Measurements from ENCODE around the gene FBRSL1.
"Not testable (repeated sequence)": the region's sequence is repeated elsewhere in the genome, so short reads cannot be mapped to it uniquely, and the experiment has no call there.

FBRSL1 gene

DNA sequence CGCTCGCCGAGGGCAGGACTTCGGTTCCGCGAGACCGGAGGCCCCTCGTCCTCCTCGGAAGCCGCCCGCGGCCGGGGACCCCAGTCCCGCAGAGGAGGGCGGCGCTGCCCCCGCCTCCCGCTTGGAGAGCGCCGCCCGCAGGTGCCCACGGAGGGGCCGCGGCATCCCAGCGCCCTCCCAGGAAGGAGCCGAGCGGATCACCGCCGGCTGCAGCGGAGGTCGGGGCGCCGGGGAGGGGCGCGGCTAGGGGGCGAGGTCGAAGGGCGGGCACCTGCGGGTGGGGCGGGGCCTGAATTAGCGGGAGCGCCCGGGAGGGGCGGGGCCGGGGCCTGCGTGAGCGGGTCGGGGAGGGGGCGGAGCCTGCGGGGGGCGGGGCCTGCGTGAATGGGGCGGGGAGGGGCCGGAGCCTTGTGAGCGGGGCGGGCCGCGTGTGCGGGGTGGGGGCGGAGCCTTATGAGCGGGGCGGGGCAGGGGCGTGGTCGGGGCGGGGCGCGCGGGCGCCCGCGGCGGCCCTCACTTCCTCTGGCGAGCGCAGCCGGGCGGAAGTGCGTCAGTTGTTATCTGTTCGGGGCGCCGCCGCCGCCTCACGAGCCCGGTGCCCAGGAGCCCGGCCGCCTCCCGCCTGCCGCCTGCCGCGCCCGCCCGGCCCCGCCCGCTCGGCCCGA, at the start of gene FBRSL1:
Gene FBRSL1 (plus strand): TSS at position 550 of the 665 bp plus-strand sequence.
- DNase-seq (ENCODE audit: low spot score): peak; percentile 98

DNA sequence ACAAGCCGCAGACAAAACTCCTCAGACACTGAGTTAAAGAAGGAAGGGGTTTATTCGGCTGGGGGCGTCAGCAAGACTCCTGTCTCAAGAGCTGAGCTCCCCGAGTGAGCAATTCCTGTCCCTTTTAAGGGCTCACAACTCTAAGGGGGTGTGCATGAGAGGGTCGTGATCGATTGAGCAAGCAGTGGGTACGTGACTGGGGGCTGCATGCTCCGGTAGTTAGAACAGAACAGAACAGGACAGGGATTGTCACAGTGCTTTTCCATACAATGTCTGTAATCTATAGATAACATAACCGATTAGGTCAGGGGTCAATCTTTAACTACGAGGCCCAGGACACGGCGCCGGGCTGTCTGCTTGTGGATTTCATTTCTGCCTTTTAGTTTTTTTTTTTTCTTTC, 49.5 kb upstream of the FBRSL1 start:
- not testable (repeated sequence) for DNase-seq (ENCODE audit: low spot score)

DNA sequence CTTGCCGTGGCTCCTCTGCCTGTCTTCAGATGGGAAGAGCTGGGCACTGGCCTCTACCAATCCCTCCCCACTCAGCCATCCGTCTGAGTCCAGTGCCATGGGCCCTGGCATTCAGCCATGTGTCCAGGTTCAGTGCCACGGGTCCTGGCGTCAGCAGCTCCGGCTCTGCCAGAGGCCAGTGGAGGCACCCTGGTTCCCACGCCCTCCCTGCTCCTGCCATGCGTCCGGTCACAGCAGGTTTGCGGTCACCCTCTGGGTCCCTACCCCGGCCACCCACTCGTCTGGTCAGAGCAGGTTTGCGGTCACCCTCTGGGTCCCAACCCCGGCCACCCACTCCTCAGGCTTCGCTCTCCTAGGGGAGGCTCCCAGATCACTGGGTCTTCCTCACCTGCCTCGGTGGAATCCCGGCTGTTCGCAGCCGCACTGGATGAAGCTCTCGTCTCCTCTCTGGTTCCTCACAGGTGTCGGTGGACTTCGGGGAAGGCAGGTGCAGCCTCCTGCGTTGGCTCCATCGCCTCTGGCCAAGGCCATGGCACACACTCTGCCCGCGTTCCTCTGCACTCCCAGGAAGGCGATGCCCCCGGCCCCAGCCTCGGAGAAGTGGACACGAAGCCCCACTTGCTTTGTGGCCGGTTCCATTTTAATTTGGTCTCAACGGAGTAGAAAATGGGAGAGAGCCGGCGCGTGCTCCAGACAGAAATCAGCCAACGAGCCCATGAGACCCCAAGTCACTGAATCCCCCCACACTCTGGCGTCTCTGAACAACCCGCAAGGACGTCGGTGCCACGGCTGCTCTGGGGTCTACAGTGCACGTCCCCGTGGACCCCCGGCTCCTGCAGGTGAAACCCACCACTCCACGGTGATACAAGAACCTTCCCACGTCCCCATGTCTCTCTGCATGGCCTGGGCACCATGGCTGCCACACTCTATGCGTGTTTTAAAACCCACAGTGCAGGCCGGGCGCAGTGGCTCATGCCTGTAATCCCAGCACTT, 47.8 kb upstream of the FBRSL1 start:
- DNase-seq (ENCODE audit: low spot score): no peak

DNA sequence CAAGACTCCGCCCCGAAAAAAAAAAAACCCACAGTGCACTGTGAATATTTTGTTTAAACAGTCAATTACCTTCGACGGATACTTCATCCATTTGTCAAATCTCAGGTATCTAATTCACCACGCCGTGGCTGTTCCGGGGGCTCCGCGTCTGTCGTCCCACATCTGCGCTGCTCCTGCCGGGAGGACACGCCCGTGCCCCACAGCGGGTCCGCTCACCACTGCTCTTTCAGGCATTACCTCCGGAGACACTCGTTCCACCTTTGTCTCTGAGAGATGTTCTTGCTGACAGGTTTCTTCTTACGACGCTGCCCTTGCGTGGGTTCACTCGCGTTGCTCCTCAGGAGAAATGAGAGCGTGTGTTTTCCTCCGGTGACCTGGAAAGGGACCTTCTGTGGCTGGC, 46.9 kb upstream of the FBRSL1 start:
- no peak for DNase-seq (ENCODE audit: low spot score)

DNA sequence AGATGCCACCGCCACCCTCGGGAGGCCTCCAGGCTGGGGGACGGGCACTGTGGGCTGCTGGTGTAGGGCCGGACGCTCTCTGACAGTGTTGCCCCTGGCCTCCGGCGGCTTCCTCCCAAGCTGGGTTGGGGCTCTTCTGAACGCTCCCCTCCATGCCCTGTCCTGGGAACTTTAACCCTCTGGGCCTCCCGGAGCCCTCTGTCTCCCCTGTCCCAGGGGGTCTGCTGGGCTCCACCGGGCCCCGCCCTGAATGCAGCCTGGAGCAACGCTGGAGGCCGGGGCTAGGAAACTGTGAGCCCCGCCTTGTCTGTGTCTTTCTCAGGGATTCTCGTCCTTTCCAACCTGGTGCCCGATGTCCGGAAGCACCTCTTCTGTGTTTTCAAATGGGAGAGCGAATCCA, 45.7 kb upstream of the FBRSL1 start:
- no peak for DNase-seq (ENCODE audit: low spot score)

DNA sequence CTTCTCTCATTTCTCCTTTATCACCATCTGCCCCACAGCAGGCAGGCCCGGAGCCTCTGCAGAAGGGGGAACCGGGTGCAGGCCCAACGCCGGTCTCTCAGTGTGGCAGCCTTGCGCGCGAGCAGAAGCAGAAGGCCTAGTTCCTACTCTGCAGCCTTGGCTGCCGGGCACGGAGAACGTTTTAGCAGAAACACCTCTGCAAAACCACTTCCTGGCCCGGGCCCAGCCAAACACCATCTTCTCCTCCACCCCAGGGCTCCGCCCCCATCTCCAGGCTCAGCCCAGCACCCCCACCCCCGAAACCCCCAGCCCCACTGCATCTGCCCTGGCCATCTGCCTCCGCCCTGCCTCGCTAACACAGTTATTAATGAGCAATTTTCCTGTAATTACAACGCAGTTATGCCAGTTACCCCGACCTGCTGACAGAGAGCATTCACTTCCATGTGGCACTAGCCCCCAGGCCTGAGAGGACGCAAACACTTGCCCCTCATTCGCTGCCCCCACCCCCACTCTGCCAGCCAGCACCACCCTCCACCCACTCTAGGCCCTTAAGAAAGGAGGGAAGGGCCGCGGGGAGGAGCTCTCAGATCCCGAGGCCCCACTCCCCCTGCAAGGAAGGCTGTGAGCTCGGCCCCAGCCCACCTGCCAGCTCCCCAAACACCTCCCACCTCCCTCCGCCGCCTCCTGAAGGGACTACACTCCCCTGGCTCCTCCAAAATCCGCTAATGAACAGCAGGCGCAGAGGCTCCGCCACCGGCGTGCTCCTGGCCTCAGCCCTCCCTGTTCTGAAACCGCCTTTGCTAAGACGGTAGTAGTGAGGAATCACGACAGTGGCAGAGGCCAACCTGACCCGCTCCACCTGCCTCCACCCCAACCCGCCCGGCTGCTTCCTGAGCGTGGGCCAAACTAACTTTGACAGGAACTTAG, 44.7 kb upstream of the FBRSL1 start:
- no peak for DNase-seq (ENCODE audit: low spot score)

DNA sequence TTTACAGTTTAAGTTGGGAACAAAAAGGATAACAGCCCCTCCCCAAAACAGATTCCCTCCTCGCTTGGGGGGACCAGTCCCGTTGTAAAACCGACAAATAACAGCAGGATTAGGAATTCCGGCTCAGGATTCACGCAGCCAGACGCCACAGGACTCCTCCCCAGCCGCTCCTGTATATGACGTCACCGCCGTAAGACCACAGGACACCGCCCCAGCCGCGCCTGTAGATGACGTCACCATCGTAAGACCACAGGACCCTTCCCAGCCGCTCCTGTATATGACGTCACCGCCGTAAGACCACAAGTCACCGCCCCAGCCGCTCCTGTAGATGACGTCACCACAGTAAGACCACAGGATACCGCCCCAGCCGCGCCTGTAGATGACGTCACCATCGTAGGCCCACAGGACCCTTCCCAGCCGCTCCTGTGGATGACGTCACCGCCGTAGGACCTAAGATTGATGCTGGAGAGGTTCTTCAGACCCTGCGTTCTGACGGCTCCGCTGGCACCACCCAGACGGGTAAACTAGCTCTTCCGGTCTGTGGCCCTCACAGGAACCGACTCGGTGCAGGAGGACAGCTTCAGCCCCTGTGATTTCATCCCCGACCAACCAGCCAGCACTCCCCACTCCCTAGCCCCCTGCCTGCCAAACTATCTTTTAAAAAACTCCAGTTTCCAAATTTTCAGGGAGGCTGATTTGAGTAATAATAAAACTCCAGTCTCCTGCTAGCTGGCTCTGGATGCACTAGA, 43.9 kb upstream of the FBRSL1 start:
- no peak for DNase-seq (ENCODE audit: low spot score)

DNA sequence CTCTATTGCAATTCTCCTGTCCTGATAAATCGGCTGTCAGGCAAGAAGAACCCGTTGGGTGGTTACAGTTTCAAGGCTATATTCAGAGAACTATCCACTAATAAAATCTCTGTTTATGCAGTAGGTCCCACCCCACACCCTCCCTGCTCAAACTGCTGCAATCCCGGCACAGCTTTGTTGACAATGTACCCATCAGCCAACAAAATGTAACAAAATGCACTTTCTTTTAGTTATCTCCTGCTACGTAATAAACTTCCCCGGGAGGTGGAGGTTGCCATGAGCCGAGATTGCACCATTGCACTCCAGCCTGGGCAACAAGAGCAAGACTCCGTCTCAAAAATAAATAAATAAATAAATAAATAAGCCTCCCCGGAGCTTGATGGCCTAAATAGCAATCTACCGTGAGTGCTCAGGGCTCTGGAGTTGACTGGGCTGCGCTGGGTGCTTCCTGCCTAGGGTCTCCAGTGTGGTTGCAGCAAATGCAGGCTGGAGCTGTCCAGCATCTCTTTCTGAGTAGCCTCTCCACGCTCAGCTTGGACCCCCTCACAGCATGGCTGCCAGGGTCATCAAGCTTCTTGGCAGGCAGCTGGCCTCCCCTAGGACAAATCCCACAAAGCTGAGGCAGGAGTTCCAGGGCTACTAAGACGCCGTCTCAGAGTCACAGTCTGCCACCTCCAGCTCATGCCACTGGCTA, 43.2 kb upstream of the FBRSL1 start:
- DNase-seq (ENCODE audit: low spot score): no peak

DNA sequence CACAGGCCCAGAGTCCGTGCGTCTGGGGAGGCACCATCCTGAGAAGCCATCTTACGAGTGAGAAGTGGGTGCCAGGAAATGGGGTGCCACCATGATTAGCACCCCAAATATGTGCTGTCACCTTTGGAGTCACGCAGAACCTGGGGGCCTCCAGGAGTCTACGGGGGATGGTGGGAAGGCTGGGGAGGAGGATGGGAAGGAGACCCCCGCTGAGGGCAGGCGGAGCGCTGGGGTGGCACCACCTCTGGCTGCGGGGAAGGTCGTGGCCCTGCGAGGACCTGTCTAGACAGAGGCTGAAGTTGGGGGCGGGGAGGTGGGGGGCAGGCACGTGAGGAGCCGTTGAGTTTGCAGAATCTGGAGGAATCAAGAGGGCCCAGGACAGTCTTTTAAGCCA, 42.6 kb upstream of the FBRSL1 start:
- no peak for DNase-seq (ENCODE audit: low spot score)

DNA sequence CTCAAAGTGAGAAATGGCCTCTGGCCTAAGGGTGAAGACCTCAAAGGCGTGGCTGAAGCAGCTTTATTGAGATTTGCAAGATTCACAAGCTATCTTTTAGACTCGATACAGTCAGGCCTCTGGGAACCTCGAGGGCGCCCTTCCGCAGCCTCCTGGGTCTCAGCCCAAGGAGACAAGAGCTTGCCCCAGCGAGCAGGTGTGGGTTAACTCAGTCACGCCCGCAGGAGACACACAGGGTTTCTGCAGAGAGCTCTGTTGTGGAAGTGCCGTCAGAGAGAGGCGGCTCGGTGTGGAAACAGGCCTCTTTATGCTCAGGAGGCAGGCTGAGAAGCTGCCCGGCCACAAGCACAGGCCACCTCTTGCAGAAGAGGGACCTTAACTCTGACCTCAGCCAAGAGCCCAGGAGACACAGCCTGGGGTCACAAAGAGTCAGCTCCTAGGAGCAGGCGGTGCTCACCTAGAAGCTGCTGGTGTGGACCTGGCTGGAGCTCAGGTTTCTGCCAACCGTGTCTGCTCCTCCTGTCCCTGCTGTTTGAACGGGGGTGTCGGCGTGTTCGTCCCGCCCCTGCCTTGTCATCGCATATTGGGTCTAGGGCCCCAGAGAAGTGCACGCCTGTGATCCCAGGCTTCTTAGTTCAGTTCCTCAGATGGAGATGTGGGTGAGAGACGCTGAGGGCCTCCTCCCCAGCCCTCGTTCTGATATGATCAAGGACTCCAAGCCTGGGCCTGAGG, 42.1 kb upstream of the FBRSL1 start:
- no peak for DNase-seq (ENCODE audit: low spot score)

DNA sequence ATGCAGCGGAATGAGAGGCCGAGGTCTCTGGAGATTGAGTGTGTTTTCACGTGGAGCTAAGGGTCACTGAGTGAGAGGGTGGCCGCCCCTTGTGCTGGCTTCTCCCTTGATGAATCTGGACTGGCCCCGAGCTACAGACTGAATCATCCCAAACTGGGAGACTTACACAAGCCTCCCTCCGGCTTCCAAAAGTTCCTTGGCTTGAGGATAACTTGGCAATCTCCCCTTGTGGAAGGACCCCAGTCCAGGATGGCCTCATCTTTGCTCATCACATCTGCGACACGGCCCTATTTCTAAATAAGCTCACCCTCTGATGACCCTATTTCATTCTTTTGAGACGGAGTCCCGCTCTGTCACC, 41.5 kb upstream of the FBRSL1 start:
- DNase-seq (ENCODE audit: low spot score): no peak

DNA sequence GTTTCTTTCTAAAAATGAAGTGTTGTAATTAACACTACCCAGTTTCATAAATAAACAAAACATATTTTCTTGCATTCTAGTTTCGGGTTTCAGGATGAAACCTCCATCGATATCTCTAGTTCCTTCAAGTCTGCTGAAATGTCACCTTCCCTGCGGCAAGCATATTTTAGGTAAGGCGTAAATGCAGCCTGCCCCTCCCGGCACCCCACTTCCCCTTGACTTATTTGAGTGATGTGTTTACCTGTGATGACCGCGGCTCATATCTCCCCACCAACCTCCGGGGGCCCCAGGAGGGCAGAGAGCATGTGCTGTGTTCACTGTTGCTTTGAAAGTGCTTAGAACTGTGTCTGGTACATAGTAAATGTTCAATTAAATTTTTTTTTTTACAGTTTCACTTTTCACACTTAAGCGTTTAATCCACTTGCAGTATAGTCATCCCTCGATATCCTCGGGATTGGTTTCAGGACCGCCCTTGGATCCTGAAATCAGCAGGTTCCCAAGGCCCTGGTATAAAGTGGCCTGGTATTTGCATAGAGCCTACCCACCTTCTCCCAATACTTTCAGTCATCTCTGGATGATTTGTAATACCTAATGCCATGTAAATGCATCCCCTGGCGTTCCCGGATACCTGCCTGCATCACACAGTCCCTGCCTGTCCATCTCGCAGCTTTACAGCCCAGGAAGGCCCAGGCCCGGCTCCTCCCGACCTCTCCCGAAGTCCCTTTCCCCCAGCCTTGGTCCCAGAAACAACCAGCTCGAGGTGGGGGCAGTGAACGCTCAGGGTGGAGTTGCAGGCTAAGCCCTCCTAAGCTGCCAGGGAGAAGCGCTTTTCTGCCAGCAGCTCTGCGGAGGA, 40.2 kb upstream of the FBRSL1 start:
- DNase-seq (ENCODE audit: low spot score): no peak

DNA sequence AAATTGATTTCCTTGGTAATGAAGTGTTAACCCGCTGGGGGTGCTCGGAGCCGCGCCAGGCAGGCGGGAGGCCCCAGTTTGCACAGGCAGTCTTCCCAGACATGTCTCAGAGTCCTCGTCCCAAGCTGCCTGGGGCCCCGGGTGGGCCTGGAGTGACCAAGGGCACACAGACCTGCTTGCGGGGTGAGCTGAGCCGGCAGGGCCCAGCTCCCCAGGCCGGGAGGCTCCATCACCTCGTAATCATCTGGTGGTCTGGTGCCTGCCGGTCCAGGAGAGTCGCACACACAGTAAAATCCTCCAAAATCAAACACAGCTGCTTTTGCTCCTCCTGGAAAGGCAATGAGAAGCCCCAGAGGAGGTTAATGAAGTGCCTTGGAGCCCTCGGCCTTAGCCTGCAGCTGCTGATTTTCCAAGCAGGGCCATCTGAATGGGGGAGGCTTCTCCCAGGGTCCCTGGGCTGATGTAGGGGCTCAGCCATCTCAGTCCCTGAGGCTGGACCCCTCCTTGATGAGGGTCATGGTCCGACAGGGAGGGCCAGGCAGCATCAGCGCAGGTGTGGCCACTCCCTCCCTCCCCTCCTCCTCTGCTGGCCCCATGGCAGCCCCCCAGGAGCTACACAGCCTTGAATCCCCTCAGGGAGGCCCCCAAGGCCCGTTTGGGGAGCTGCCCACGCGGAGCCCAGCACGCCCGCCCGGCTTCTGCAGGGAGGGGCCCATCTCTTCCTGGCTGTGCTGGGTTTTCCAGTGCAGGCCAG, 39.4 kb upstream of the FBRSL1 start:
- DNase-seq (ENCODE audit: low spot score): peak; percentile 87

DNA sequence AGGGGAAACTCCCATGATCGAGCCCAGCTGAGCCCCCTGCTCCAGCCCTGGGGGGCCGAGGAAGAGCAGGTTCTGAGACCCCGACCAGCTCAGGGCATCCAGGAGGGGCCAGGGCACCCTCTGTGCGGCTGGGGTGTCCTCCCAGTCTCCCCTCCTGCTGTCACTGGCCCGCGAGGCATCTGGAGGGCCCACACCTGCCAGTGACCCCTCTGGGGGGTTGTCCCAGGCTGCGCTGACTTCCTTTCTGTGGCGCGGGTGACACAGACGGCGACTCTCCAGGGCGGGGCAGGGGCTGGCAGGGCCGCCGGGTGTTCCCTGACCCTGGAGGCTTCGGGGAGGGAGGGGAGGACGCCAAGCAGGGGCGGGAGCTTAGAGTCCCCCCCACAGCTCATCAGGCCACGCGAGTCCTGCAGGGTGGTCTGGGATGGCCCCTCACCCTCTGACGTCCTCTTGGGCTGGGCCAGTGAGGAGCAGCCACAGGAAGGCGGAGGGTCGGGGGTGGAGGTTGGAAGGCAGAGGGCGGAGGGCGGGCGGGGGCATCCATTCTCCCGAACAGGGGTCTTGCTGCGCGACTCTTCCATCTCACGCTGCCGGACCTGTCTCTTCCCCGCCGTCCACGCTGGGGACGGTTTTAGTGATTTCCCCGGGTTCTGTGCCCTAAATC, 38.6 kb upstream of the FBRSL1 start:
- DNase-seq (ENCODE audit: low spot score): no peak

DNA sequence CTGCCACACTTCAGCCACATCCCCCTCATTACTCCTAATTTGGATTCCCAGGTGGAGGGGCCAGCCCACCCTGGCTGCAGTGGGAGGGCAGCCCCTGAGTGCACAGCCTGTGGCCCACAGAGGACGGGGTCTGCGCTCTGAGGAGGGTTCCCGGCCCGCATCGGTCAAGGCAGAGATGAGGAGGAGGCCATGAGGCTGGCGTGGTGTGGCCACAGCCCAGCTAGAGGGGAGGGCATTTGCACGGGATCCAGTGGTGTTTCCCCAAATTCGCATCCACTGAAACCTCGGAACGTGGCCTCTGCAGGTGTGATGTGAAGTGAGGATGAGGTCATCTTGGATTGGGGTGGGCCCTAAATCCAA, 38.1 kb upstream of the FBRSL1 start:
- DNase-seq (ENCODE audit: low spot score): no peak

DNA sequence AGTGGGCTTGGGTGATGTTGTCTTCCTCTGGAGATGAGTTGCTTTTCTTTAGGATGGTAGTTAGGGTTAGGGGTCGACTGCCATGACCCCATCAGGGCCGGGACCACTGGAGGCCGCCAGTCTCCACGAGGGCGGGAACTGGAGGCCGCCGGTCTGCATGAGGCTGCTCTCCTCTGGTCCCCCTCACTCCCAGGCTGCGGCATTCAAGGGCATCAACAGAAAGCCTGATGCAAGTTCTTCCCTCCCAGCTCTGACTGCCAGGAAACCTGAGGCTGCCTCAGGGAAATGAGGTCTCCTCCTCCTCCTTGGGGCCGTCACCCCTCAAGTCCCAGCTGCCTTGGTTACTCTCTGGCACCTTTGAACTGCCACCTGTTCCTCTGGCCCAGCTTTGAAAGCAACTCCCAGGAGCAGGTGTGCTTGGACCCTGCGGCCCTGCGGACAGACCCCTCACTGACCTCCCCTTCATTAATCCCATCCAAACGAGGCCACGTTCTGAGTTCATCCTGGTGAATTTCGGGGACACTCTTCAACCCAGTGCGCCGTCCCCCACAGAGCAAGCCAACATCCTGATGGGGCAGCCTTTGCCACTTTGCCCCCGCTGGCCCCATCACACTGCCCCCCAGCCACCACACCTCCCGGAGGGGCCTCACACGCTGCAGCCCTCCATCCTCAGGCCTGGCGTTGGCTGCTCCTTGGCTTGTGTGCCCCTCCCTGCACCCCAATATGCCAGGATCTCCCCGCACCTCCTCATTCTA, 37.2 kb upstream of the FBRSL1 start:
- DNase-seq (ENCODE audit: low spot score): no peak

All from left forelimb (tissue), 1 donor.